Smooth muscle cell of the pulmonary artery (primary cell): Measurements from ENCODE around the gene TXNDC17. TPM values are rescaled to one million over a fixed set of nuclear protein-coding genes. Genes with fewer than 3 reads are reported as not detected.

Source experiments
- total RNA-seq: library from RNA; depleted of rRNA; stranded (reverse); fragments of >200 nt; gene quantifications from 2 replicates; pipeline ENCODE4 v1.2.3, GENCODE V29; 2014

TXNDC17 gene
- 48.6 and 56.8 TPM in 2 replicates for total RNA-seq

GRCh38 chr17:6640536-6641246, at the start of gene TXNDC17, which contains the start of gene KIAA0753:
Gene TXNDC17, plus strand, starts transcription at chr17:6641060. Its CDS starts 23 bp downstream, at chr17:6641083.
Gene KIAA0753, minus strand, starts transcription at chr17:6640711. Its CDS starts 5,608 bp downstream, at chr17:6635103.

GRCh38 chr17:6651354-6651918, 10.6 kb downstream of the TXNDC17 start, which contains the start of the genes C17orf100 and MED31:
Gene C17orf100, plus strand, starts transcription at chr17:6651762. Its CDS starts 152 bp downstream, at chr17:6651914.
Gene MED31, minus strand, starts transcription at chr17:6651605. Its CDS starts 77 bp downstream, at chr17:6651528.

Other genes starting within 250 kb of the TXNDC17 start
- not detected in 2 replicates for gene AIPL1, start 205.9 kb upstream of the TXNDC17 start, total RNA-seq
- gene PIMREG, start 196.6 kb upstream of the TXNDC17 start, total RNA-seq, result 5.4 and 15.2 TPM in 2 replicates
- 2.4 and 3.8 TPM in 2 replicates for gene PITPNM3, start 84.5 kb upstream of the TXNDC17 start, total RNA-seq
- gene KIAA0753, start 349 bp upstream of the TXNDC17 start, total RNA-seq, result 12.8 and 16.0 TPM in 2 replicates
- 7.2 and 8.0 TPM in 2 replicates for gene MED31, start 10.5 kb downstream of the TXNDC17 start, total RNA-seq
- 0.46 and 0.72 TPM in 2 replicates for gene C17orf100, start 10.7 kb downstream of the TXNDC17 start, total RNA-seq
- gene SLC13A5, start 72.3 kb downstream of the TXNDC17 start, total RNA-seq, result not detected in 2 replicates
- gene XAF1, start 115.0 kb downstream of the TXNDC17 start, total RNA-seq, result 20.0 and 37.0 TPM in 2 replicates
- 0.07 and 0.26 TPM in 2 replicates for gene FBXO39, start 135.2 kb downstream of the TXNDC17 start, total RNA-seq
- gene TEKT1, start 190.7 kb downstream of the TXNDC17 start, total RNA-seq, result not detected in 2 replicates